DMS53 treated with DMSO at 0.1 percent for 48 hours (cell line): ENCODE results near the gene FADS1.

Experiments used
- DNase-seq: peaks from one replicate; lab custom pipeline; 2025; ENCODE audit not compliant: unreplicated experiment; lab: John Stamatoyannopoulos, UW

Gene FADS1

GRCh38 chr11:61816736-61817455 is at the start of gene FADS1:
Gene FADS1, minus strand, starts transcription at chr11:61817003. Its CDS starts 74 bp downstream, at chr11:61816929.
- DNase-seq: peak; percentile 91

GRCh38 chr11:61866231-61866957 is 49.6 kb upstream of the FADS1 start:
- no peak for DNase-seq

GRCh38 chr11:61864814-61865775 is 48.3 kb upstream of the FADS1 start:
- no peak for DNase-seq

- DNase-seq: no peak
Observed at GRCh38 chr11:61863548-61864081, 46.8 kb upstream of the FADS1 start.

- DNase-seq: no peak
Observed at GRCh38 chr11:61862714-61863547, 46.1 kb upstream of the FADS1 start.

- no peak for DNase-seq
Observed at GRCh38 chr11:61861634-61862033, 44.8 kb upstream of the FADS1 start.

- DNase-seq: no peak
Observed at GRCh38 chr11:61860054-61860903, 43.5 kb upstream of the FADS1 start.

- DNase-seq: no peak
Observed at GRCh38 chr11:61855939-61856680, 39.3 kb upstream of the FADS1 start.

- no peak for DNase-seq
Observed at GRCh38 chr11:61854966-61855714, 38.3 kb upstream of the FADS1 start.

- no peak for DNase-seq
Observed at GRCh38 chr11:61854206-61854895, 37.5 kb upstream of the FADS1 start.

- no peak for DNase-seq
Observed at GRCh38 chr11:61853698-61854169, 36.9 kb upstream of the FADS1 start.

- DNase-seq: no peak
Observed at GRCh38 chr11:61851900-61852295, 35.1 kb upstream of the FADS1 start.

- DNase-seq: no peak
Observed at GRCh38 chr11:61851113-61851899, 34.5 kb upstream of the FADS1 start.

- no peak for DNase-seq
Observed at GRCh38 chr11:61850687-61851086, 33.9 kb upstream of the FADS1 start.

- no peak for DNase-seq
Observed at GRCh38 chr11:61848631-61849030, 31.8 kb upstream of the FADS1 start.

- no peak for DNase-seq
Observed at GRCh38 chr11:61847914-61848581, 31.2 kb upstream of the FADS1 start.
